Smooth muscle cell (in vitro differentiated cells): Measurements from ENCODE around the gene CFAP161. TPM values are rescaled to one million over a fixed set of nuclear protein-coding genes. Genes with fewer than 3 reads are reported as not detected.
"Not testable (repeated sequence)": the region's sequence is repeated elsewhere in the genome, so short reads cannot be mapped to it uniquely, and the experiment has no call there.

ENCODE experiments used
- DNase-seq: peaks from one replicate; lab custom pipeline; 2025; ENCODE audit not compliant: unreplicated experiment; lab: John Stamatoyannopoulos, UW
- H2AFZ ChIP-seq: fragments of 200-600 bp; sonication (generic); 2 replicates; pipeline ENCODE4 v1.6.0; 2016; ENCODE audit warnings: antibody characterized with exemption, low read depth, mild to moderate bottlenecking
- H3F3A ChIP-seq: fragments of 200-600 bp; sonication (generic); 2 replicates; pipeline ENCODE4 v1.6.0; 2017; ENCODE audit warnings: antibody characterized with exemption, low read depth
- H3K27ac ChIP-seq: fragments of 200-600 bp; sonication (generic); 2 replicates; pipeline ENCODE4 v1.5.1; 2016; ENCODE audit warnings: low read depth, mild to moderate bottlenecking
- H3K27me3 ChIP-seq: fragments of 200-600 bp; sonication (generic); 2 replicates; pipeline ENCODE4 v1.6.1; 2016; ENCODE audit warnings: low read depth, mild to moderate bottlenecking
- H3K36me3 ChIP-seq: fragments of 200-600 bp; sonication (generic); 2 replicates; pipeline ENCODE4 v1.5.1; 2016; ENCODE audit warnings: low read depth
- H3K4me1 ChIP-seq: fragments of 200-600 bp; sonication (generic); 2 replicates; pipeline ENCODE4 v1.5.1; 2016; ENCODE audit warnings: low read depth
- H3K4me2 ChIP-seq: fragments of 200-600 bp; sonication (generic); 2 replicates; pipeline ENCODE4 v1.6.0; 2016; ENCODE audit warnings: mild to moderate bottlenecking
- H3K4me3 ChIP-seq: fragments of 200-600 bp; sonication (generic); 2 replicates; pipeline ENCODE4 v1.5.1; 2016; ENCODE audit warnings: mild to moderate bottlenecking
- H3K79me2 ChIP-seq: fragments of 200-600 bp; sonication (generic); 2 replicates; pipeline ENCODE4 v1.6.0; 2016; ENCODE audit warnings: low read depth, mild to moderate bottlenecking
- H3K9ac ChIP-seq: fragments of 200-600 bp; sonication (generic); 2 replicates; pipeline ENCODE4 v1.6.0; 2016; ENCODE audit warnings: low read depth
- H3K9me3 ChIP-seq: fragments of 200-600 bp; sonication (generic); replicated peaks from 2 replicates; pipeline ENCODE4 v1.5.1; 2016; ENCODE audit warnings: low read depth
- H4K20me1 ChIP-seq: fragments of 200-600 bp; sonication (generic); 2 replicates; pipeline ENCODE4 v1.6.0; 2016; ENCODE audit warnings: low read depth
- WGBS: methylation state at CpG from one replicate; pipeline ENCODE4 v1.1.7; 2016; ENCODE audit warnings: low lambda C conversion rate; 5-methylcytosine and 5-hydroxymethylcytosine counted together
- polyA plus RNA-seq: library from polyadenylated mRNA; unstranded; fragments of >200 nt; fragmentation: Nextera tagmentation; extraction: Ambion mirVana; gene quantifications from 2 replicates; pipeline ENCODE4 v1.2.1, GENCODE V29; 2016
- total RNA-seq: library from RNA; depleted of rRNA; stranded (reverse); fragments of >200 nt; gene quantifications from 2 replicates; pipeline ENCODE4 v1.2.3, GENCODE V29; 2014
- TF ChIP-seq, protein P1 (sequence below): fragments of 200-600 bp; sonication (generic); IDR thresholded peaks from 2 replicates; pipeline ENCODE4 v1.5.1; 2017; ENCODE audit warnings: borderline replicate concordance, mild to moderate bottlenecking, antibody characterized with exemption; ENCODE audit not compliant: insufficient read depth, poor library complexity, severe bottlenecking

CFAP161 gene
- total and polyA plus RNA-seq, 2 experiments from 2014 or later = 0.94 TPM; not detected in 1

DNA sequence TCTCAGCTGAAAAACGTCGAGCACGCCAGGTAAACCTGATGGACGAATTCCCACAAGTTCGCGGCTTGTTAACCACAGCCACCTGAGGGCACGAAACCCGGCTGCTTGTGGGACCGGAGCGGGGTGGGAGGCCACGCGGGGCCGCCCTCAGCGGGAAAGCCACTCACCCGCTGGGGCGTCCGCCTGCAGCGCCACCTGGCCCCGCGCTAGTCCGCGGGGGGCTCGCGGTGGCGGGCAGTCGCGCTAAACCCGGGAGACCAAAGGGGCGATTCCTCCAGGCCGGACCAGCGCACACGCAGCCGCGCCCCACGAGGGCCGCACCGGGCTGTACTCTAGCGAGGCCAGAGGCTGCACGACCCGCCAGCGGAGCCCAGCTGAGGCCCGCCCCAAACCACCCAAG, 15.7 kb upstream of the CFAP161 start:
- Histone ChIP-seq H3K27me3 (peaks cover 11% of the 10 kb centered on the region), H3K9me3 (no peaks in the 10 kb centered on the region), H3K79me2 (no peaks in the 10 kb centered on the region), H4K20me1 (no peaks in the 10 kb centered on the region), H3K36me3 (no peaks in the 10 kb centered on the region), H3K4me1 (peaks cover 10% of the 10 kb centered on the region), H3K4me2 (no peak overlapping the region), H3K27ac (no peak overlapping the region), H3F3A (peaks cover 5% of the 10 kb centered on the region), H3K9ac (no peak overlapping the region), H3K4me3 (no peak overlapping the region), H2AFZ (no peak overlapping the region)
- no peak for DNase-seq
- TF ChIP-seq, protein P1, sequence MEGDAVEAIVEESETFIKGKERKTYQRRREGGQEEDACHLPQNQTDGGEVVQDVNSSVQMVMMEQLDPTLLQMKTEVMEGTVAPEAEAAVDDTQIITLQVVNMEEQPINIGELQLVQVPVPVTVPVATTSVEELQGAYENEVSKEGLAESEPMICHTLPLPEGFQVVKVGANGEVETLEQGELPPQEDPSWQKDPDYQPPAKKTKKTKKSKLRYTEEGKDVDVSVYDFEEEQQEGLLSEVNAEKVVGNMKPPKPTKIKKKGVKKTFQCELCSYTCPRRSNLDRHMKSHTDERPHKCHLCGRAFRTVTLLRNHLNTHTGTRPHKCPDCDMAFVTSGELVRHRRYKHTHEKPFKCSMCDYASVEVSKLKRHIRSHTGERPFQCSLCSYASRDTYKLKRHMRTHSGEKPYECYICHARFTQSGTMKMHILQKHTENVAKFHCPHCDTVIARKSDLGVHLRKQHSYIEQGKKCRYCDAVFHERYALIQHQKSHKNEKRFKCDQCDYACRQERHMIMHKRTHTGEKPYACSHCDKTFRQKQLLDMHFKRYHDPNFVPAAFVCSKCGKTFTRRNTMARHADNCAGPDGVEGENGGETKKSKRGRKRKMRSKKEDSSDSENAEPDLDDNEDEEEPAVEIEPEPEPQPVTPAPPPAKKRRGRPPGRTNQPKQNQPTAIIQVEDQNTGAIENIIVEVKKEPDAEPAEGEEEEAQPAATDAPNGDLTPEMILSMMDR = no peak
- WGBS = 51% methylated on average over 42 of the region's 42 CpGs

DNA sequence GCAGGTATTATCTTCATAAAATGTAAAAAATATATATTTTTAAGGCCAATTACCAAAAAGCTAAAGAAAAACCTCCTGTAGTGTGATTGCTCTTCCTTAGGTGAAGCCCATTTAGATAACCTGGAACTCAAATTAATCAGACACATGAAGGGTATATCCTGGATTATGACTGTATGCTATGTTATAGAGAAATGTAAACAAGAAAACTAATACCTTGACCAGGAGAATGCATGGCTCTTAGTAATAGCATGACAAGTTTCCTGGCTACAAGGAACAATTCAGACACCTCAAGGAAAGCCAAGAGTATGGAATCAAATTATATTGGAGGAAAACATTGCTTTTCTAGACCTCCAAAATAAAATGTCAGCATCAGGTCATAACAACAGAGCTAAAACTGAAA, 14.0 kb upstream of the CFAP161 start:
- DNase-seq = no peak
- H3K4me1 ChIP-seq = peaks cover 5% of the 10 kb centered on the region
- H3K27me3 ChIP-seq = peaks cover 21% of the 10 kb centered on the region
- H3K79me2 ChIP-seq = no peaks in the 10 kb centered on the region
- TF ChIP-seq, protein P1 = no peak
- no peak overlapping the region for H3K27ac ChIP-seq
- no peaks in the 10 kb centered on the region for H4K20me1 ChIP-seq
- H3K4me3 ChIP-seq = no peak overlapping the region
- H3K9me3 ChIP-seq = no peaks in the 10 kb centered on the region
- peaks cover 5% of the 10 kb centered on the region for H3F3A ChIP-seq
- H3K36me3 ChIP-seq = no peaks in the 10 kb centered on the region
- H3K4me2 ChIP-seq = no peak overlapping the region
- no peak overlapping the region for H2AFZ ChIP-seq
- H3K9ac ChIP-seq = no peak overlapping the region

DNA sequence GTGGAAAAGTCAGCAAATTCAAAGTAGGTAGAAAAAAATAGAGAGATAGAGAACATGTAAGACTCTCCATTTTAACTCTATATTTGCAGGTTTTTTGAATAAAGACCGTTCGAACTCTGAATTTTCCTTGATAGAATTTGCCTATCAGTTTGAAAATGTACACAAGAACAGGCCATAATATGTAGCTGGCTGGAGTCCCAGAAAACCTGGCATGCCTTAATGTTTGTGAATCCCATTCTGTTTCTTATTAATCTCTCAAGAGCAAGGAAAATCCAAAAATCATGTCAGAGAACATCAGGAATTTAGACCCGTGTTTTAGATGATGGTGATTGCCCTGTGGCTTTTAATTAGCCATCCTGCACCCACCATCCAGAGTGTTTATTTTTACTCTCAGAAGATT, 7.2 kb upstream of the CFAP161 start:
- Histone ChIP-seq H3K4me1 (no peaks in the 10 kb centered on the region), H3K79me2 (no peaks in the 10 kb centered on the region), H3K27me3 (peaks cover 17% of the 10 kb centered on the region), H3K4me3 (no peak overlapping the region), H3F3A (no peaks in the 10 kb centered on the region), H2AFZ (no peak overlapping the region), H3K9me3 (no peaks in the 10 kb centered on the region), H4K20me1 (no peaks in the 10 kb centered on the region), H3K4me2 (no peak overlapping the region), H3K9ac (no peak overlapping the region), H3K36me3 (no peaks in the 10 kb centered on the region), H3K27ac (no peak overlapping the region)
- TF ChIP-seq, protein P1 = no peak
- whole genome bisulfite sequencing = 88% methylated on average over 3 of the region's 3 CpGs
- no peak for DNase-seq

DNA sequence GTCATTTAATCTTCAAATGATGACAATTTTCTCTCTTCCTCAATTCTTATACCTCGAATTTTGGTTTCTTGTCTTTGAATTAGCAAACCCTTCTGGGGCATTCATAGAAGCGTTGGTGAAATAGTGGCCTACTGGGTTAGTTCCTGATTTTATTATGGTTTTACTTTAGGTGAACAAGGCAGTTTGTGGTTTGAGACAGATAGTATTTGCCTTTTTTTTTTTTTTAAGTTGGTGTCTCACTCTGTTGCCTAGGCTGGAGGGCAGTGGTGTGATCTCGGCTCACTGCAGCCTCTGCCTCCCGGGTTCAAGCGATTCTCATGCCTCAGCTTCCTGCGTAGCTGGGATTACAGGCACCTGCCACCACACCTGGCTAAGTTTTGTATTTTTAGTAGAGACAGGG, 7.4 kb downstream of the CFAP161 start:
- H3K27me3 ChIP-seq = peaks cover 65% of the 10 kb centered on the region
- H3K4me3 ChIP-seq, H3K9me3 ChIP-seq, H4K20me1 ChIP-seq, H3K27ac ChIP-seq, H3K36me3 ChIP-seq, H3K4me2 ChIP-seq, H3K79me2 ChIP-seq, H3K9ac ChIP-seq, H3F3A ChIP-seq, H2AFZ ChIP-seq, DNase-seq, H3K4me1 ChIP-seq: not testable (repeated sequence)
- WGBS = 91% methylated on average over 6 of the region's 6 CpGs
